Measurements from ENCODE around the gene TARP.
"Not testable (repeated sequence)": the region's sequence is repeated elsewhere in the genome, so short reads cannot be mapped to it uniquely, and the experiment has no call there.

The TARP gene

DNA sequence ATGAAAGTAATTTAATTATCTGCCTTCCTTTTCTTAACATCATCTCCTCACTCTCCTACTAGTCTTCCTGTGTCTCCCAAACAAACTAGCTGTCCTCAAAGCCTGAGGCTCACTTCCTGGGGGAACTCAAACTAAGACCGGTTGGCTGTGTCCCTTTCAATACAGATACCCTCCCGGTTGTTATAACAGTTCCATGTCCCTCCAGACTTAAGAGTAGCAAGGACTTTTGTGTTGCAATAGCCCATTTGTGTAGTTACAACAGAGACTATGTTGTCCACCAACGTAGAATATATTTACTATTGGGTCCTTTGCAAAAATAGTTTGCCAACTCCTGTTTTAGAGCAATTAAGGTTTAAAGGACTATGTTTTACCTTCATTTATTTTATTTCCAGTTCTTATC, 8.6 kb upstream of the TARP start:
- WGBS (ENCODE audit: insufficient coverage, insufficient read length): no CpG with 5 or more reads among the region's 3 CpGs
- H3K27ac ChIP-seq (ENCODE audit: low read length): no peak overlapping the region

DNA sequence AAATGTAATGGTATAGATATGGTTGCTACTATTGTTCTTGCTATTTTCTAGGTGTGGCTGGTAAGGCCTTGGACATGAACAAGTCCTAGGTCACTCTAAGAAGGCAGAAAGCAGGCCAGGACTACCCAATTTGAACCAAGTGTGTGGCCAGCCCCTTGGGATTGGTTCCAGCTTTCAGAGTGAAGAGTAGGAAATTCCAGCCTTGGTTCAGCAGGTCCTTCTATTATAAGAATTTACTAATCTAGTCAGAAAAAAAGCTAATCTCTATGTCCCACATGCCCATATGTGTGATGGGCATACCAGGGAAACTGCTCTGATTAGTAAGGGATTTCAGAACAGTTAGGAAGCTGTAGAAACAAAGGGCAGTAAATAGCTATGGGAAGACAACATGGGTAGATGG, 7.8 kb upstream of the TARP start:
- Histone ChIP-seq H3K27ac (ENCODE audit: low read length) (no peak overlapping the region), H3K4me1 (ENCODE audit: control insufficient read depth, insufficient read depth, low read length) (peaks cover 2% of the 10 kb centered on the region; the same call in 1 of the 2 replicates), H3K4me3 (ENCODE audit: low read length) (no peak overlapping the region), H3K36me3 (ENCODE audit: control insufficient read depth, insufficient read depth, low read length) (no peaks in the 10 kb centered on the region), H3K9me3 (ENCODE audit: control insufficient read depth, insufficient read depth, low read length) (no peaks in the 10 kb centered on the region), H3K27me3 (ENCODE audit: control insufficient read depth, insufficient read depth, low read length) (no peaks in the 10 kb centered on the region)
- DNase-seq (ENCODE audit: low read depth, low spot score): no peak

More for the DNA sequence above, 8.6 kb upstream of the TARP start:
- H3K36me3 ChIP-seq (ENCODE audit: control insufficient read depth, insufficient read depth, low read length): no peaks in the 10 kb centered on the region
- no peak for DNase-seq (ENCODE audit: low read depth, low spot score)
- no peaks in the 10 kb centered on the region for H3K27me3 ChIP-seq (ENCODE audit: control insufficient read depth, insufficient read depth, low read length)
- no peaks in the 10 kb centered on the region for H3K4me1 ChIP-seq (ENCODE audit: control insufficient read depth, insufficient read depth, low read length)
- H3K4me3 ChIP-seq (ENCODE audit: low read length): no peak overlapping the region
- H3K9me3 ChIP-seq (ENCODE audit: control insufficient read depth, insufficient read depth, low read length): no peaks in the 10 kb centered on the region

DNA sequence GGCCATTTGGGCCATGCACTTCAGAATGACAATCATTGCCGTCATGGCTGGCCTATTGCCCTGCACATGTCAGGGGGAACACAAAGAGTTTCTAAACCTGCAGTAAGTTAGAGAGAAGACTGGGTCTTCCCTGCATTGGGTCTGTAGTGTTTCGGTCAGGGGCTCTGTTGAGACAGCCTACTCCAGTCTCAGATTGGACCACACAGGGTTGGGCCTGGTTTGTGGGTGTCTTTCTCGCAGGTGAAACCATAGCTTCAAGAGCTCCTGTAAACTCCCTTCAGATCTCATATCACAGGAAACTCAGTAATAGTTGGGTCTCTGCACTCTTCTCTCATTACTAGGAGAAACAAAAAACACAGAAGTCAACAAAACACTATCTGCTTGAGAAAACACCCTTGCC, 7.3 kb upstream of the TARP start:
- Histone ChIP-seq H3K27me3 (ENCODE audit: control insufficient read depth, insufficient read depth, low read length) (no peaks in the 10 kb centered on the region), H3K4me3 (ENCODE audit: low read length) (no peak overlapping the region; the same call in 1 of the 2 replicates), H3K27ac (ENCODE audit: low read length) (no peak overlapping the region), H3K9me3 (ENCODE audit: control insufficient read depth, insufficient read depth, low read length) (no peaks in the 10 kb centered on the region), H3K4me1 (ENCODE audit: control insufficient read depth, insufficient read depth, low read length) (peaks cover 2% of the 10 kb centered on the region; the same call in 1 of the 2 replicates), H3K36me3 (ENCODE audit: control insufficient read depth, insufficient read depth, low read length) (no peaks in the 10 kb centered on the region)
- WGBS (ENCODE audit: insufficient coverage, insufficient read length): no CpG with 5 or more reads among the region's 3 CpGs
- no peak for DNase-seq (ENCODE audit: low read depth, low spot score)

DNA sequence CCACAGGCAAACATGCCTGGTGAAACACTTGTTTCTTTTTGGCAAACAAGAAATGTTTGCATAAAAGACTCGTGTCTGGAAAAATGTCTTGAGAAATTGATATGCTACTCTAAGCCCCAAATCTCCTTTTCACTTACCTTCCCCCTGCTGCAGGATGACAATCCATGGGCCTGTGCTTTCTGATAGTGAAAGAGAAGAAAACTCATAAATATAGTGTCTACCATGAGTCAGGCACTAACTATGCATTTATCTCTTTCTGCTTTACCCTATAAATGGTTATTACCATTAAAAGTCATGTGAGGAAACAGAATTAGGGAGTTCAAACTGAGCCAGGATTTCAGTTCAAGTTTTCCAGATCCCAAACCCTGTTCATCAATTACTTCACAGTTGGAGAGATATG, 6.6 kb upstream of the TARP start:
- WGBS (ENCODE audit: insufficient coverage, insufficient read length): no CpG with 5 or more reads among the region's 1 CpG
- Histone ChIP-seq H3K36me3 (ENCODE audit: control insufficient read depth, insufficient read depth, low read length) (no peaks in the 10 kb centered on the region), H3K4me1 (ENCODE audit: control insufficient read depth, insufficient read depth, low read length) (peaks cover 2% of the 10 kb centered on the region; the same call in 1 of the 2 replicates), H3K9me3 (ENCODE audit: control insufficient read depth, insufficient read depth, low read length) (no peaks in the 10 kb centered on the region), H3K27ac (ENCODE audit: low read length) (no peak overlapping the region), H3K4me3 (ENCODE audit: low read length) (no peak overlapping the region), H3K27me3 (ENCODE audit: control insufficient read depth, insufficient read depth, low read length) (no peaks in the 10 kb centered on the region)
- DNase-seq (ENCODE audit: low read depth, low spot score): no peak

DNA sequence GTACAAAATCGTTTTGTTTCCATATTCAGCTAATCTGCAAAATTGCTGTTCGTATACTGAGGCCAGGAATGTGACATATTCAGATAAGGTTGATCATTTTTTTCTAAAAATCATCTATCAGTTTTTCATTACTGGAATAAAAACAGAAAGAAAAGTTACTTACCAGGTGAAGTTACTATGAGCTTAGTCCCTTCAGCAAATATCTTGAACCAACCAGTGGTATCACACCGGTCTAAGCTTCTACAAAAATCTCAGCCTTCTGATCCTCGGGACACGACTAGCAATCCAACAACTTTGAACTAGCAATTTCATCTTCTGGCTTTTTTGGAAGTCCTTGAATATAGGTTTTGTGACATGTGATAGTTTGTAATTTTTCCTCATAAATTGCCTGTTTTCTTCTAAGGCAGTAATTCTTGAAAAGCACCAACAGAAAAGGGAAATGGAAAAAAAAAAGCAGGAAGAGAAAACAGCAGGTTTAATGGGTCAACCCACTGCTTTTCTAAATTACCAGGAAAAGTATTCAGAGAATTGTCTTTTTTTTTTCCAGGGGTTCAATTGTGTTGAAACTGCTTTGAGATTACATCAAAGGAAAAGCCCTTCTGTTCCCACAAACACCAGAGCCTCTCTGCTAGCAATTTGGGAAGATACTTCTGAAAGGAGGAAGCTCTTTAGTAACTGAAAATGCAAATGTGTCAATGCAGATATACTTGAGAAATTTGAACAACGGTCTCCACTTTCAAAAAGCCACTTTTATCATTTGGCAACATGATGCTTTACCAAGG, 2.9 kb upstream of the TARP start:
- Histone ChIP-seq H3K27ac (ENCODE audit: low read length) (no peak overlapping the region), H3K27me3 (ENCODE audit: control insufficient read depth, insufficient read depth, low read length) (no peaks in the 10 kb centered on the region), H3K9me3 (ENCODE audit: control insufficient read depth, insufficient read depth, low read length) (no peaks in the 10 kb centered on the region), H3K36me3 (ENCODE audit: control insufficient read depth, insufficient read depth, low read length) (no peaks in the 10 kb centered on the region), H3K4me1 (ENCODE audit: control insufficient read depth, insufficient read depth, low read length) (peaks cover 2% of the 10 kb centered on the region; the same call in 1 of the 2 replicates), H3K4me3 (ENCODE audit: low read length) (no peak overlapping the region)
- WGBS (ENCODE audit: insufficient coverage, insufficient read length): no CpG with 5 or more reads among the region's 6 CpGs
- DNase-seq (ENCODE audit: low read depth, low spot score): no peak

DNA sequence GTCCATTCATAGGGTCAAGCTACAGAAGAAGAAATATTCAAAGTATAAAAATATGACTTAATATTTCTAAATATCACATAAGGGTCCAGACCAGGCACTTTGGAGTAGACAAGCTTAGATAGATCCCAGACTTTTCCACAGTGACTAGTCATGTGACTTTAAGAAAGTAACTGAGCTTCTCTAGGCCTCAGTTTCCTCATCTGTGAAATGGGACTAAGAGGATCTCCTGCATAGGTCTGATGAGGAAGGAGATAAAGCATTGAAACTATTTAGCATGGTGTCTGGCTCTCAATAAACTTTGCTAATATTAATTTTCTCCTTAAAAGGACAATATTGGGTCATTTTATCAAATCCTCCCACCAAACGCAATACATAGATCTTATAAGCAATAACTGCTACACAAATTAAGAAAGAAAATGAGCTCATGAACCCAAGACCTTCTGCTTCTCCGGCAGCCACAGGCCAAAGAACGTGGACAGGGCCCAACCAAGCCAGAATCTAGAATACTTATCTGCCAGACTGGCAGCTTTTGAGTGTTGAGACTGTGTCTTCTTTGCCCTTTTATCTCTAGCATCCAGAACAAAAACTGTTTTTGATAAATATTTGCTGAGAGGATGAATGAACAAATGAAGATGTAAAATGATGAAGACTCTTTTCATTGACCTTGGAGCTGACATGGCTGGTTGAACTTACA, 1.6 kb upstream of the TARP start:
- DNase-seq (ENCODE audit: low read depth, low spot score): no peak
- H3K9me3 ChIP-seq (ENCODE audit: control insufficient read depth, insufficient read depth, low read length): no peaks in the 10 kb centered on the region
- no peaks in the 10 kb centered on the region for H3K27me3 ChIP-seq (ENCODE audit: control insufficient read depth, insufficient read depth, low read length)
- H3K27ac ChIP-seq (ENCODE audit: low read length): no peak overlapping the region
- H3K4me1 ChIP-seq (ENCODE audit: control insufficient read depth, insufficient read depth, low read length): peaks cover 2% of the 10 kb centered on the region; the same call in 1 of the 2 replicates
- no peak overlapping the region for H3K4me3 ChIP-seq (ENCODE audit: low read length)
- H3K36me3 ChIP-seq (ENCODE audit: control insufficient read depth, insufficient read depth, low read length): no peaks in the 10 kb centered on the region
- no CpG with 5 or more reads among the region's 3 CpGs for WGBS (ENCODE audit: insufficient coverage, insufficient read length)

DNA sequence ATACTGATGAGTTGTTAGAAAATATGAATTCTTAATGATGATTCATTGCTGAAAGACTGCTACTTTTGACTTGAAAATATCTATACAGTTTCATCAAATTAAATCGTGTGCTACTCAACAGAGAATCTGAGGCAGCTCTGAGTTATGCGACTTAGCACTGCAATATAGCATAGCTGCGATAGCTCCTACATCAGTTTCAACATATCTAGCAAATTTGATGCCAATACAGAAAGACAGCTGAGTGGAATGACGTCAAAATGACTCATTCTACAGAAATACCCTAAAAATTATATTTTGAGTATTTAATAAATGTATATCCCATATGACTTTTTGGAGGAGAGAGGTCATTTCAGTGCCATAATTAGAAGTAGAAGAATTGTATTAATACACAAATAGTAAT, 1.1 kb upstream of the TARP start:
- no peak overlapping the region for H3K4me3 ChIP-seq (ENCODE audit: low read length)
- no peaks in the 10 kb centered on the region for H3K36me3 ChIP-seq (ENCODE audit: control insufficient read depth, insufficient read depth, low read length)
- no peaks in the 10 kb centered on the region for H3K9me3 ChIP-seq (ENCODE audit: control insufficient read depth, insufficient read depth, low read length)
- H3K4me1 ChIP-seq (ENCODE audit: control insufficient read depth, insufficient read depth, low read length): peaks cover 2% of the 10 kb centered on the region; the same call in 1 of the 2 replicates
- H3K27me3 ChIP-seq (ENCODE audit: control insufficient read depth, insufficient read depth, low read length): no peaks in the 10 kb centered on the region
- no peak overlapping the region for H3K27ac ChIP-seq (ENCODE audit: low read length)
- no CpG with 5 or more reads among the region's 4 CpGs for WGBS (ENCODE audit: insufficient coverage, insufficient read length)
- DNase-seq (ENCODE audit: low read depth, low spot score): no peak

DNA sequence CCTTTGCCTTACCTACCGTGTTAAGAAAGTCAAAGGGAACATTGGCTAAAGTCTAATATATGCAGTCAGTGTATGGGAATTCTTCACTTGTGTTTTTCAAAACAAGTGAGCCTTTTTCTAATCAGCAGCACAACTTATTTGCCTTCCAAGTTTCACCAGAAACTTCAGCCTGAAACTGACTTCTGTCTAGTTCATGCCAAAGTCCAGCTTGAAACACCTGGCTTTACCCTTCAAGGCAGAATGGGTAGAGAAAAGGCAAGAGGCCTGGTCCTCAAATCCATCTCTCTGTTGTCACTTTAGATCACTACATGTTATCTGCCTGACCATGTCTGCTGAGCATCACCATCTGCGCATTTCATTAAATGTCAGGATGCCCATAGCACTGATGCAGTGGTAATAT, 3.0 kb downstream of the TARP start:
- not testable (repeated sequence) for H3K4me3 ChIP-seq (ENCODE audit: low read length); H3K27me3 ChIP-seq (ENCODE audit: control insufficient read depth, insufficient read depth, low read length); H3K27ac ChIP-seq (ENCODE audit: low read length); H3K4me1 ChIP-seq (ENCODE audit: control insufficient read depth, insufficient read depth, low read length); H3K9me3 ChIP-seq (ENCODE audit: control insufficient read depth, insufficient read depth, low read length); DNase-seq (ENCODE audit: low read depth, low spot score); H3K36me3 ChIP-seq (ENCODE audit: control insufficient read depth, insufficient read depth, low read length)
- no CpG with 5 or more reads among the region's 2 CpGs for WGBS (ENCODE audit: insufficient coverage, insufficient read length)

DNA sequence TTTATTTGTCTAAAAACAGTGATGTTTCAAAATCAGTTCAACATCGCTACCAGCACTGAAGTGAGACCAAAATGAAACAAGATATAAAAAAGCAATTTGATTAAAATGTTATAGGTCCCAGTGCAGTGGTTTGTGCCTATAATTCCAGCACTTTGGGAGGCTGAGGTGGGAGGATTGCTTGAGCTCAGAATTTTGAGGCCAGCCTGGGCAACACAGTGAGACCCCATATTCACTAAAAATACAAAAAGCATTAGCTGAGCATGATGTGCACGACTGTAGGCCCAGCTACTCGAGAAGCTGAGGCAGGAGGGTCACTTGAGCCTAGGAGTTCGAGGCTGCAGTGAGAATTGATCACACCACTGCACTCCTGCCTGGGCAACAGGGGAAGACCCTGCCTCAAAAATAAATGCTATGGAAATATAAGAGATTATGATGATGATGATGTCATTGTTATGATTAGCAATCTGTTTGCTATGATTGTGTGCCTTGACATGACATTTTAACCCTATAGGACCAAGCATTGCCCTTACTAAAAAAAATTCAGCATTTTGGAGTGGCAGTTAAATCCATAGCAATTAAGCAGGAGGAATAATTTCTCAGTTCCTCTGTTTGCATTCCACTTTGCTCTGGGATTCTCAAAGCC, 3.6 kb downstream of the TARP start:
- WGBS (ENCODE audit: insufficient coverage, insufficient read length): no CpG with 5 or more reads among the region's 4 CpGs

DNA sequence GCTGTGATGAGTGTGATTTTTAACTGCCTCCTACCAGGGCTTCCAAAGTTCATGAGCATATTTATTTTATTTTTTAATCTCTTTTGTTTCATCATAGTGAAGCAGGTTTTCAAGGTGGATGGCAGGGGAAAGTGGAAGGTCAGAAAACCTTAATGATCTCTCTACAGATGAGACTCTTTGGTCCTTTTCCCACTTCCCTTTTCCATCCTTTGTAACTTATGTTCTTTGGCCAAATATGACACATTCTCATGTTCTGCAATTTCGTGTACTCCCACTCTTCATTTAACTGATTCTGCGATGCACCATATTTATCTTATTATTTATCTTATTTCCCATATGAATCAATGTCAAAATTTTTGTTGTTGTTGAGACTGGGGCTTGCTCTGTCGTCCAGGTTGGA, 7.5 kb downstream of the TARP start:
- not testable (repeated sequence) for H3K27me3 ChIP-seq (ENCODE audit: control insufficient read depth, insufficient read depth, low read length); H3K9me3 ChIP-seq (ENCODE audit: control insufficient read depth, insufficient read depth, low read length); DNase-seq (ENCODE audit: low read depth, low spot score); H3K36me3 ChIP-seq (ENCODE audit: control insufficient read depth, insufficient read depth, low read length); H3K4me1 ChIP-seq (ENCODE audit: control insufficient read depth, insufficient read depth, low read length); H3K4me3 ChIP-seq (ENCODE audit: low read length); H3K27ac ChIP-seq (ENCODE audit: low read length)
- WGBS (ENCODE audit: insufficient coverage, insufficient read length): 100% methylated on average over 2 of the region's 3 CpGs

More for the DNA sequence above, 3.6 kb downstream of the TARP start:
- H3K9me3 ChIP-seq (ENCODE audit: control insufficient read depth, insufficient read depth, low read length); H3K36me3 ChIP-seq (ENCODE audit: control insufficient read depth, insufficient read depth, low read length); H3K27ac ChIP-seq (ENCODE audit: low read length); DNase-seq (ENCODE audit: low read depth, low spot score); H3K27me3 ChIP-seq (ENCODE audit: control insufficient read depth, insufficient read depth, low read length); H3K4me1 ChIP-seq (ENCODE audit: control insufficient read depth, insufficient read depth, low read length); H3K4me3 ChIP-seq (ENCODE audit: low read length): not testable (repeated sequence)

All from iPS DF 6.9 (cell line).